Spleen (tissue), 11 donors: ENCODE measurements around the gene NEIL1. TPM values are rescaled to one million over a fixed set of nuclear protein-coding genes. Genes with fewer than 3 reads are reported as not detected.

Experiments
- DNase-seq: peaks from one replicate; pipeline ENCODE4 v3.0.0-alpha.2; 2020
- H3K27ac ChIP-seq, 8 donors: fragments of 200-600 bp; sonication (generic) in 7 of 8; 1 replicate in 4 of 8; 2 replicates in 4 of 8; pipeline versions ENCODE4 v1.5.0 to v1.8.0; 2016 to 2021; ENCODE audit warnings: inconsistent platforms in 4 of 8, mild to moderate bottlenecking in 4 of 8, moderate library complexity in 1 of 8
- H3K27me3 ChIP-seq, 7 donors: fragments of 200-600 bp; sonication (generic) in 6 of 7; replicated peaks in 1 of 7; 1 replicate in 4 of 7; 2 replicates in 3 of 7; pipeline versions ENCODE4 v1.5.0 to v1.8.0; 2016 to 2021; ENCODE audit warnings: inconsistent platforms in 3 of 7, mild to moderate bottlenecking in 1 of 7
- H3K36me3 ChIP-seq, 6 donors: fragments of 200-600 bp; sonication (generic) in 5 of 6; 1 replicate in 4 of 6; 2 replicates in 2 of 6; pipeline versions ENCODE4 v1.5.0 to v1.8.0; 2016 to 2021; ENCODE audit warnings: inconsistent platforms in 2 of 6
- H3K4me1 ChIP-seq, 6 donors: fragments of 200-600 bp; sonication (generic) in 5 of 6; 1 replicate in 3 of 6; 2 replicates in 3 of 6; pipeline versions ENCODE4 v1.5.0 to v1.8.0; 2016 to 2021; ENCODE audit warnings: inconsistent platforms in 3 of 6
- H3K4me3 ChIP-seq, 8 donors: fragments of 200-600 bp; sonication (generic) in 7 of 8; 1 replicate in 4 of 8; 2 replicates in 4 of 8; pipeline versions ENCODE4 v1.5.0 to v1.8.0; 2016 to 2021; ENCODE audit warnings: inconsistent platforms in 4 of 8, mild to moderate bottlenecking in 4 of 8, moderate library complexity in 2 of 8
- H3K9me3 ChIP-seq, 8 donors: fragments of 200-600 bp; sonication (generic) in 7 of 8; 1 replicate in 4 of 8; 2 replicates in 4 of 8; pipeline versions ENCODE4 v1.5.0 to v1.8.0; 2016 to 2021; ENCODE audit warnings: inconsistent platforms in 4 of 8
- CTCF ChIP-seq, 11 experiments: fragments of 200-600 bp in 7 of 11; fragments of 450-650 bp in 4 of 11; sonication (generic) in 4 of 11; IDR thresholded peaks in 8 of 11; conservative IDR thresholded peaks in 3 of 11; 1 replicate in 7 of 11; 2 replicates in 4 of 11; pipeline versions ENCODE4 v1.4.0 to v1.8.0; 2016 to 2021; ENCODE audit warnings: antibody characterized with exemption in 11 of 11, inconsistent platforms in 4 of 11, mild to moderate bottlenecking in 1 of 11
- POLR2A ChIP-seq, 3 donors: fragments of 450-650 bp; IDR thresholded peaks; one replicate each; pipeline ENCODE4 v1.5.1; 2017; ENCODE audit warnings: antibody characterized with exemption in 3 of 3, mild to moderate bottlenecking in 1 of 3
- POLR2AphosphoS5 ChIP-seq, 3 donors: sonication (generic); formaldehyde crosslinking; IDR thresholded peaks; one replicate each; pipeline ENCODE4 v1.5.1; 2017; ENCODE audit warnings: antibody characterized with exemption in 3 of 3
- WGBS, 5 donors: extraction: QIAGEN DNeasy Blood & Tissue Kit in 3 of 5; methylation state at CpG; one replicate each; pipeline versions ENCODE4 v1.1.5 to v1.1.7; 2013 to 2018; 5-methylcytosine and 5-hydroxymethylcytosine counted together
- intact Hi-C: fragments of 100-400 bp; cut with DNase I; formaldehyde crosslinking; loops from one replicate; pipeline ENCODE4 v1.15.0; 2023; ENCODE audit warnings: low total_unique reads
- polyA plus RNA-seq, 3 donors: library from polyadenylated mRNA; stranded (reverse); fragments of 200-250 nt; gene quantifications; one replicate each; pipeline ENCODE4 v1.2.1, GENCODE V29; 2013
- total RNA-seq, 7 donors: library from RNA; depleted of rRNA in 3 of 7; stranded (reverse); fragments of >200 nt in 3 of 7; fragmentation: NEBNext Ultra II Directional in 4 of 7; extraction: Animal tissue kit (Norgen Biotek cat#: 25700) in 4 of 7; gene quantifications; one replicate each; pipeline versions ENCODE4 v1.1.0 to v1.2.1, GENCODE V29; 2016 to 2021
- donor health status: healthy with polysubstance abuse.
- donor health status: DM: no; HTN: no; CAD: no; lungs with moderate emphysema.
- donor health status: DM: no; HTN: no; CAD: no.
- donor health status: Bipolar disorder and iron deficiency.
- donor health status: healthy.
- donor health status: DM: no; HTN: no; CAD: no.
- donor health status: DM: yes; HTN: yes; CAD: no.

Gene NEIL1
- total and polyA plus RNA-seq, 10 donors: 27.5 to 68.1 (median 45.5) TPM

GRCh38 chr15:75356006-75356405 lies 9.2 kb downstream of the NEIL1 start:
- Histone ChIP-seq H3K36me3 (peaks cover 0 to 89% (median 58%) of the 10 kb centered on the region in 6 donors), H3K4me3 (no peak overlapping the region), H3K9me3 (peaks cover 0 to 2% (median 0%) of the 10 kb centered on the region in 8 donors), H3K27ac (no peak overlapping the region), H3K27me3 (no peaks in the 10 kb centered on the region), H3K4me1 (peaks cover 0 to under 1% (median 0%) of the 10 kb centered on the region in 6 donors)
- intact Hi-C loops: no loop called here
- no peak for DNase-seq
- WGBS, 5 donors: 90 to 97% (median 92%) methylated on average over 8 to 28 of the region's 28 CpGs
- peak in 1 of 3 donors; percentile 64 for TF ChIP-seq POLR2AphosphoS5 (IDR thresholded peaks at IDR 0.05)
- TF ChIP-seq POLR2A (IDR thresholded peaks at IDR 0.05): no peak
- no peak for TF ChIP-seq CTCF (IDR thresholded peaks at IDR 0.05 in 8 of 11, conservative IDR thresholded peaks at IDR 0.05 in 3 of 11)

DNA sequence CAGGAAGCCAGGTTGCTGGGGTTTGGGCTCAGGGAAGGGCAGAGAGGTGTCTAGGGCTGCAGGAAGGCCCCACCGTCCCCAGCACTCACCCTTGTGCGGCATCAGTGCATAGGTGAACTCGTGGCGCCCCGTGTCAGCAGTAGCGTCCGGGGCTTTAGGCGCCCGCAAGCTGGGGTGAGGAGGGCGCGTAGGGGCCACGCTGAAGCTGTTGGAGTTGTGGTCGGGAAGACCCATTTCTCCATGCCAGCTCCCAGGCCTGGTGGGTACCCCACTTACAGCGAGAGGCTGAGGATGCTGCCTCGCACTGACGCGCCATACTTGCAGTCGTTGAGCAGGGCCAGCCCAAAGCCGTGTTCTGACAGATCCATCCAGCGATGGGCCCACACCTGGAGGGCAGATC lies 9.7 kb downstream of the NEIL1 start:
- Histone ChIP-seq H3K27me3 (no peaks in the 10 kb centered on the region), H3K4me1 (no peaks in the 10 kb centered on the region), H3K9me3 (no peaks in the 10 kb centered on the region), H3K36me3 (peaks cover 0 to 94% (median 64%) of the 10 kb centered on the region in 6 donors), H3K27ac (no peak overlapping the region), H3K4me3 (no peak overlapping the region)
- WGBS, 5 donors: 95 to 98% (median 95%) methylated on average over 11 to 20 of the region's 20 CpGs
- DNase-seq: no peak
- intact Hi-C loops: no loop called here
- TF ChIP-seq CTCF (IDR thresholded peaks at IDR 0.05 in 8 of 11, conservative IDR thresholded peaks at IDR 0.05 in 3 of 11) (no peak), POLR2A (IDR thresholded peaks at IDR 0.05) (no peak), POLR2AphosphoS5 (IDR thresholded peaks at IDR 0.05) (peak in 1 of 3 donors; percentile 58)

DNA sequence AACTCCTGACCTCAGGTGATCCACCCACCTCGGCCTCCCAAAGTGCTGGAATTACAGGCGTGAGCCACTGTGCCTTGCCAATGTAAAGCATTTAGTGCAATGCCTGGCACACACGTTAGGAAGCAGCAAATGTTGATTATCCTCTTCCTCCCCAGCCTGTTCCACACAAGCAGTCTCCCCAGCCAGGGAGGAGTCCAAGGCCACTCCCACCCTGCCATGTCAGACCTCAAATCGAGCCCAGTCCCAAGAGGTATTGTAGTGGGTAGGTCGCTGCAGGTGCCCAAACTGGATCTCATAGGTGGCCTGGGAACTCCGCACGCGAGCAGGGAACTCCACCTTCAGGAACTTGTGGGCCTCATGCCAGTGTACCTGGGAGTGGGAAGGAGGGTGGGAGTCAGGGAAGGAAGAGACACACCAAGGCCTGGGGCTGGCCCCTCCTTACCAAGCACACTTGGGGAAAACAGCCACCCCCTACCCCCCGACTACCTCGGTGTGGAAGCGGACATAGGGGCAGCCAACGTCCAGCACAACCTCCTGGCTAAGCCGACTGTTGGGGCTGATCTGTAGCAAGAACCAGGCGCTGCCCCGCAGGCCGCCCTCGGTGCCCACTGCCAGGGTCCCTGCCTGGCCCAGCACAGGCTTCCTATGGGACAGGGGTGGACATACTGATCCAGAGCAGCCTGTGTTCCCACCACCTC lies 11.3 kb downstream of the NEIL1 start:
- Histone ChIP-seq H3K27ac (no peak overlapping the region), H3K4me3 (no peak overlapping the region), H3K36me3 (peaks cover 0 to 99% (median 75%) of the 10 kb centered on the region in 6 donors), H3K9me3 (no peaks in the 10 kb centered on the region), H3K4me1 (no peaks in the 10 kb centered on the region), H3K27me3 (no peaks in the 10 kb centered on the region)
- 88 to 95% (median 94%) methylated on average over 7 to 17 of the region's 17 CpGs for WGBS, 5 donors
- DNase-seq: no peak
- intact Hi-C loops: no loop called here
- TF ChIP-seq POLR2AphosphoS5 (IDR thresholded peaks at IDR 0.05): peak in 1 of 3 donors; percentile 12
- TF ChIP-seq POLR2A (IDR thresholded peaks at IDR 0.05): no peak

DNA sequence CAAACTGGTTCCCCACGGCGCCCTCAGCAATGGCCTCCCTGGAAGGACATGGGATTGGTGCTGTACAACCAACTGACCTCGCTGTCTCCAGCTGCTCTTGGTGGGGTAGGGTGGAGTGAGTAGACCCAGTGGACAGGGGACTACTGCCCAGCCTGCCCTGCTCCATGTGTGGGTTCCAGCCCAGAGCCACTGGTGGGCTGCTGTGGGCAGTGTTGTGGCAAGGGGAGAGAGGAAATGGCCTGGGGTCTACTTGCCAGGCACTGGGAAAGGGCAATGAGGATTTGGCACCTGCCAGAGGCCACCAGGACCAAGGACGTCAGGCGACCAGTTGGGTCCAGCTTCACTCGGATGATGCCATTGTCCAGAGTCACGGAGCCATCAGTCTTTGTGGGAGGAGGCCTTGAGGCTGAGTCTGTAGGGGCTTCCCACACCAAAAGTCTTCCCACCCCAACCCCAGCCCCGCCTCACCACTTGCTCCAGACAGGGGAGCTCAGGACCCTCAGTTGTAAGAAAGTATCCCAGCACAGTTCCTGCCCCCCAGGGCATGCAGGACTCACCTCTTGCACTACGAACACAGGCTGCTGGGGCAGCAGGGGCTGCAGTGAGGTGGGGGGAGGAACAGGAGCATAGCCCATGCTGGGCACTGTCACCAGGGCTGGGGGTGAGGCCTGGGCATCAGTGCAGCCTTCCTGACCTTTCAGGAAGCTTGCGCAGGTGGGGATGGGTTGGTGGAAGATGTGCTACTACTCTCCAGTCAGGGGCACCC lies 12.1 kb downstream of the NEIL1 start:
- H3K4me1 ChIP-seq: no peaks in the 10 kb centered on the region
- no peak for DNase-seq
- H3K4me3 ChIP-seq: no peak overlapping the region
- H3K9me3 ChIP-seq: no peaks in the 10 kb centered on the region
- 94 to 100% (median 96%) methylated on average over 5 to 10 of the region's 10 CpGs for WGBS, 5 donors
- no peak for TF ChIP-seq POLR2AphosphoS5 (IDR thresholded peaks at IDR 0.05)
- no peak for TF ChIP-seq CTCF (IDR thresholded peaks at IDR 0.05 in 8 of 11, conservative IDR thresholded peaks at IDR 0.05 in 3 of 11)
- TF ChIP-seq POLR2A (IDR thresholded peaks at IDR 0.05): no peak
- intact Hi-C loops: no loop called here
- H3K27ac ChIP-seq: no peak overlapping the region
- no peaks in the 10 kb centered on the region for H3K27me3 ChIP-seq
- H3K36me3 ChIP-seq: peaks cover 0 to 100% (median 80%) of the 10 kb centered on the region in 6 donors
